ENCODE measurements around the gene INPP5D. TPM values are rescaled to one million over a fixed set of nuclear protein-coding genes. Genes with fewer than 3 reads are reported as not detected.
A peak's percentile ranks its signal among the peaks of the same experiment; 100 is the strongest.

The INPP5D gene
- total RNA-seq, 1 donor from 2014 or later = 58.5 TPM

GRCh38 chr2:233221378-233222063 is 161.4 kb downstream of the INPP5D start:
- peaks cover 7% of the 10 kb centered on the region for H3K4me1 Mint-ChIP-seq (ENCODE audit: low read depth)
- H3K36me3 Mint-ChIP-seq (ENCODE audit: low read depth) = no peaks in the 10 kb centered on the region
- no peak overlapping the region for H3K4me3 Mint-ChIP-seq (ENCODE audit: low read depth)
- no peak overlapping the region for H3K27ac Mint-ChIP-seq
- no peaks in the 10 kb centered on the region for H3K9me3 Mint-ChIP-seq
- intact Hi-C loops (cut with micrococcal nuclease) = no loop called here
- no peak for DNase-seq (ENCODE audit: low spot score)
- H3K27me3 Mint-ChIP-seq (ENCODE audit: low read depth) = peaks cover 5% of the 10 kb centered on the region

GRCh38 chr2:233223059-233223894 is 163.1 kb downstream of the INPP5D start:
- Mint-ChIP-seq H3K4me1 (ENCODE audit: low read depth) (peaks cover 14% of the 10 kb centered on the region), H3K36me3 (ENCODE audit: low read depth) (no peaks in the 10 kb centered on the region), H3K9me3 (no peaks in the 10 kb centered on the region), H3K27me3 (ENCODE audit: low read depth) (peaks cover 5% of the 10 kb centered on the region), H3K27ac (no peak overlapping the region), H3K4me3 (ENCODE audit: low read depth) (no peak overlapping the region)
- DNase-seq (ENCODE audit: low spot score) = no peak
- intact Hi-C loops (cut with micrococcal nuclease) = no loop called here

- no peaks in the 10 kb centered on the region for H3K36me3 Mint-ChIP-seq (ENCODE audit: low read depth)
- no peak for DNase-seq (ENCODE audit: low spot score)
- peaks cover 22% of the 10 kb centered on the region for H3K4me1 Mint-ChIP-seq (ENCODE audit: low read depth)
- H3K9me3 Mint-ChIP-seq = no peaks in the 10 kb centered on the region
- H3K27me3 Mint-ChIP-seq (ENCODE audit: low read depth) = peaks cover 5% of the 10 kb centered on the region
- no peak overlapping the region for H3K27ac Mint-ChIP-seq
- intact Hi-C loops (cut with micrococcal nuclease) = no loop called here
- H3K4me3 Mint-ChIP-seq (ENCODE audit: low read depth) = no peak overlapping the region
Measured at GRCh38 chr2:233225230-233226068, 165.3 kb downstream of the INPP5D start.

- Mint-ChIP-seq H3K4me3 (ENCODE audit: low read depth) (no peak overlapping the region), H3K9me3 (no peaks in the 10 kb centered on the region), H3K27me3 (ENCODE audit: low read depth) (peaks cover 5% of the 10 kb centered on the region), H3K36me3 (ENCODE audit: low read depth) (no peaks in the 10 kb centered on the region), H3K27ac (no peak overlapping the region), H3K4me1 (ENCODE audit: low read depth) (peaks cover 32% of the 10 kb centered on the region)
- no peak for DNase-seq (ENCODE audit: low spot score)
- intact Hi-C loops (cut with micrococcal nuclease) = no loop called here
Measured at GRCh38 chr2:233226511-233227031, 166.4 kb downstream of the INPP5D start.

- H3K27me3 Mint-ChIP-seq (ENCODE audit: low read depth) = peaks cover 3% of the 10 kb centered on the region
- no peak overlapping the region for H3K27ac Mint-ChIP-seq
- H3K36me3 Mint-ChIP-seq (ENCODE audit: low read depth) = no peaks in the 10 kb centered on the region
- no peak overlapping the region for H3K4me3 Mint-ChIP-seq (ENCODE audit: low read depth)
- H3K4me1 Mint-ChIP-seq (ENCODE audit: low read depth) = peaks cover 38% of the 10 kb centered on the region
- no peak for DNase-seq (ENCODE audit: low spot score)
- H3K9me3 Mint-ChIP-seq = no peaks in the 10 kb centered on the region
- intact Hi-C loops (cut with micrococcal nuclease) = no loop called here
Measured at GRCh38 chr2:233227346-233227978, 167.3 kb downstream of the INPP5D start.

GRCh38 chr2:233228376-233228775 is 168.2 kb downstream of the INPP5D start:
- Mint-ChIP-seq H3K4me3 (ENCODE audit: low read depth) (no peak overlapping the region), H3K9me3 (no peaks in the 10 kb centered on the region), H3K36me3 (ENCODE audit: low read depth) (no peaks in the 10 kb centered on the region), H3K4me1 (ENCODE audit: low read depth) (peaks cover 42% of the 10 kb centered on the region), H3K27ac (no peak overlapping the region), H3K27me3 (ENCODE audit: low read depth) (peaks cover 3% of the 10 kb centered on the region)
- intact Hi-C loops (cut with micrococcal nuclease) = no loop called here
- no peak for DNase-seq (ENCODE audit: low spot score)

GRCh38 chr2:233233618-233234230 is 173.6 kb downstream of the INPP5D start:
- Mint-ChIP-seq H3K4me1 (ENCODE audit: low read depth) (peaks cover 59% of the 10 kb centered on the region), H3K36me3 (ENCODE audit: low read depth) (peaks cover 10% of the 10 kb centered on the region), H3K27ac (peak overlapping the region; percentile 92), H3K4me3 (ENCODE audit: low read depth) (peak overlapping the region; percentile 62), H3K27me3 (ENCODE audit: low read depth) (no peaks in the 10 kb centered on the region), H3K9me3 (peaks cover 10% of the 10 kb centered on the region)
- no peak for DNase-seq (ENCODE audit: low spot score)
- intact Hi-C loops (cut with micrococcal nuclease) = loop anchor here (1.0 to 2.0 kb wide), 4 partner anchors 10 to 173 kb away; partner anchors contain the start of gene INPP5D

- Mint-ChIP-seq H3K9me3 (peaks cover 15% of the 10 kb centered on the region), H3K27me3 (ENCODE audit: low read depth) (no peaks in the 10 kb centered on the region), H3K27ac (peak overlapping the region; percentile 92), H3K4me3 (ENCODE audit: low read depth) (peak overlapping the region; percentile 62), H3K4me1 (ENCODE audit: low read depth) (peaks cover 62% of the 10 kb centered on the region), H3K36me3 (ENCODE audit: low read depth) (peaks cover 15% of the 10 kb centered on the region)
- DNase-seq (ENCODE audit: low spot score) = peak; percentile 32
- intact Hi-C loops (cut with micrococcal nuclease) = loop anchor here (1.0 to 2.0 kb wide), 4 partner anchors 9 to 173 kb away; partner anchors contain the start of gene INPP5D
Measured at GRCh38 chr2:233234264-233234663, 174.1 kb downstream of the INPP5D start.

GRCh38 chr2:233234996-233235395 is 174.9 kb downstream of the INPP5D start:
- intact Hi-C loops (cut with micrococcal nuclease) = loop anchor here (1.0 to 2.0 kb wide), 4 partner anchors 8 to 174 kb away; partner anchors contain the start of gene INPP5D
- no peak for DNase-seq (ENCODE audit: low spot score)

GRCh38 chr2:233235977-233236376 is 175.8 kb downstream of the INPP5D start:
- peaks cover 65% of the 10 kb centered on the region for H3K4me1 Mint-ChIP-seq (ENCODE audit: low read depth)
- intact Hi-C loops (cut with micrococcal nuclease) = loop anchor here (2.0 kb wide), 1 partner anchor 175 kb away; the partner anchor contains the start of gene INPP5D
- H3K4me3 Mint-ChIP-seq (ENCODE audit: low read depth) = no peak overlapping the region
- no peaks in the 10 kb centered on the region for H3K27me3 Mint-ChIP-seq (ENCODE audit: low read depth)
- no peak for DNase-seq (ENCODE audit: low spot score)
- H3K27ac Mint-ChIP-seq = no peak overlapping the region
- H3K9me3 Mint-ChIP-seq = peaks cover 19% of the 10 kb centered on the region
- peaks cover 20% of the 10 kb centered on the region for H3K36me3 Mint-ChIP-seq (ENCODE audit: low read depth)

More at GRCh38 chr2:233234996-233235395, 174.9 kb downstream of the INPP5D start:
- Mint-ChIP-seq H3K36me3 (ENCODE audit: low read depth) (peaks cover 20% of the 10 kb centered on the region), H3K27ac (peak overlapping the region; percentile 64), H3K27me3 (ENCODE audit: low read depth) (no peaks in the 10 kb centered on the region), H3K9me3 (peaks cover 19% of the 10 kb centered on the region), H3K4me1 (ENCODE audit: low read depth) (peaks cover 67% of the 10 kb centered on the region), H3K4me3 (ENCODE audit: low read depth) (no peak overlapping the region)

- Mint-ChIP-seq H3K4me1 (ENCODE audit: low read depth) (peaks cover 63% of the 10 kb centered on the region), H3K4me3 (ENCODE audit: low read depth) (no peak overlapping the region)
Measured at GRCh38 chr2:233236820-233237589, 176.9 kb downstream of the INPP5D start.

More at GRCh38 chr2:233236820-233237589, 176.9 kb downstream of the INPP5D start:
- Mint-ChIP-seq H3K27me3 (ENCODE audit: low read depth) (no peaks in the 10 kb centered on the region), H3K9me3 (peaks cover 19% of the 10 kb centered on the region), H3K27ac (no peak overlapping the region), H3K36me3 (ENCODE audit: low read depth) (peaks cover 20% of the 10 kb centered on the region)
- DNase-seq (ENCODE audit: low spot score) = no peak
- intact Hi-C loops (cut with micrococcal nuclease) = no loop called here

All from activated T-helper 2 cell treated with anti-CD3 and anti-CD28 coated beads, Interferon-gamma antibody, Interleukin-2, Interleukin-4, amounts not matched to agents 10 μg/mL and 5 μg/mL and 100 μg/mL, durations not matched to agents 14 hours and 24 hours and 36 hours (primary cell).